CD4-positive, alpha-beta T cell treated with Interleukin-2 at 100 ng/mL for 4 hours (primary cell): ENCODE measurements around the gene IGSF9B.
"Not testable (repeated sequence)": the region's sequence is repeated elsewhere in the genome, so short reads cannot be mapped to it uniquely, and the experiment has no call there.

Source experiments
- DNase-seq: peaks from one replicate; pipeline ENCODE4 v3.0.0-alpha.2; 2020; ENCODE audit warnings: low spot score

The IGSF9B gene, protein sequence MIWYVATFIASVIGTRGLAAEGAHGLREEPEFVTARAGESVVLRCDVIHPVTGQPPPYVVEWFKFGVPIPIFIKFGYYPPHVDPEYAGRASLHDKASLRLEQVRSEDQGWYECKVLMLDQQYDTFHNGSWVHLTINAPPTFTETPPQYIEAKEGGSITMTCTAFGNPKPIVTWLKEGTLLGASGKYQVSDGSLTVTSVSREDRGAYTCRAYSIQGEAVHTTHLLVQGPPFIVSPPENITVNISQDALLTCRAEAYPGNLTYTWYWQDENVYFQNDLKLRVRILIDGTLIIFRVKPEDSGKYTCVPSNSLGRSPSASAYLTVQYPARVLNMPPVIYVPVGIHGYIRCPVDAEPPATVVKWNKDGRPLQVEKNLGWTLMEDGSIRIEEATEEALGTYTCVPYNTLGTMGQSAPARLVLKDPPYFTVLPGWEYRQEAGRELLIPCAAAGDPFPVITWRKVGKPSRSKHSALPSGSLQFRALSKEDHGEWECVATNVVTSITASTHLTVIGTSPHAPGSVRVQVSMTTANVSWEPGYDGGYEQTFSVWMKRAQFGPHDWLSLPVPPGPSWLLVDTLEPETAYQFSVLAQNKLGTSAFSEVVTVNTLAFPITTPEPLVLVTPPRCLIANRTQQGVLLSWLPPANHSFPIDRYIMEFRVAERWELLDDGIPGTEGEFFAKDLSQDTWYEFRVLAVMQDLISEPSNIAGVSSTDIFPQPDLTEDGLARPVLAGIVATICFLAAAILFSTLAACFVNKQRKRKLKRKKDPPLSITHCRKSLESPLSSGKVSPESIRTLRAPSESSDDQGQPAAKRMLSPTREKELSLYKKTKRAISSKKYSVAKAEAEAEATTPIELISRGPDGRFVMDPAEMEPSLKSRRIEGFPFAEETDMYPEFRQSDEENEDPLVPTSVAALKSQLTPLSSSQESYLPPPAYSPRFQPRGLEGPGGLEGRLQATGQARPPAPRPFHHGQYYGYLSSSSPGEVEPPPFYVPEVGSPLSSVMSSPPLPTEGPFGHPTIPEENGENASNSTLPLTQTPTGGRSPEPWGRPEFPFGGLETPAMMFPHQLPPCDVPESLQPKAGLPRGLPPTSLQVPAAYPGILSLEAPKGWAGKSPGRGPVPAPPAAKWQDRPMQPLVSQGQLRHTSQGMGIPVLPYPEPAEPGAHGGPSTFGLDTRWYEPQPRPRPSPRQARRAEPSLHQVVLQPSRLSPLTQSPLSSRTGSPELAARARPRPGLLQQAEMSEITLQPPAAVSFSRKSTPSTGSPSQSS (N-terminal part only)

DNA sequence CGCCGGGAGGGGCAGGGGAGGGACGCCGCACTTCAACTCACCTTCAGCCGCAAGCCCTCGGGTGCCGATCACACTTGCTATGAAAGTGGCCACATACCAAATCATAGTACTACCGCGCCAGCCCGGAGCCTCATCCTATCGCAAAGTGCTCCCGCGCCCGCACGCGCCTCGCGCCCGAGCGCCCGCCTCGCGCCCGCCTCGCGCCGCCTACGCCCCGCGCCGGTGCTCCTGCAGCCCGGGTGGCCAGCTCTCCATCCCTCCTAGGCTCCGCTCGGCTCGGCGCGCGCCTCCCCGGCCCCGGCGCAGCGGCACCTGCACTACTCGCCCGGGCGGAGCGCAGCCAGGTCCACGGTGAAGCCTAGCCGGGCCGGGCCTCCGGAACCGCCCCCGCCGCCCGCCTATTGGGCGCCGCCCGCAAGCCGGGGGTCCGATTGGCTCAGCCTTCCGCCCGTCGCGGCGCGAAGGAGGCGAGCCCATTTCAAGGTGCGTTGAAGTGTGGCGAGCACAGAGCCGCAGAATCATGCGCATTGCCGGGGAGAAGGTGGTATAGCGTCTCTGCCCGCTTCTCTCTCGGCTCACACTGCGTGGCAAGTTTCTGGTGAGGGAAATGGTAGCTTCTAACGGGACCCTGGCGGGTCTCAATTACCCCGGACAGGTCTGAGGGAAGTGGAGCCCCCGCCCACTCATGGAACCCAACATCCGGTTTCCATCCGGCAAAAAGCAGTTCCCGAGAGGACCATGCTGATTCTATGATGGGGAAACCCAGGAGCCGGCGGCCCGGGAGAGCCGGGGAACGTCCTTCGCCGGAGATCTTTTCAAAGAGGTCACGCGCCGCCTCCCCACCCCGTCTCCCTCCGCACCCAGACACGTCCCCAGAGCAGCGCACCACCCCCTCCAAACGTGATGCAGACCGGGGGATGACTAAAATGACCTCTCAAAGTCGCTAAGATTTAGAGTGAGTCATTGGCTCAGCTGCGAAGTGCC lies at the start of gene IGSF9B:
TSS of gene IGSF9B (minus strand) at position 319 of the 984 bp plus-strand sequence. CDS start at position 105, 214 bp downstream.
- peak; percentile 94 for DNase-seq

DNA sequence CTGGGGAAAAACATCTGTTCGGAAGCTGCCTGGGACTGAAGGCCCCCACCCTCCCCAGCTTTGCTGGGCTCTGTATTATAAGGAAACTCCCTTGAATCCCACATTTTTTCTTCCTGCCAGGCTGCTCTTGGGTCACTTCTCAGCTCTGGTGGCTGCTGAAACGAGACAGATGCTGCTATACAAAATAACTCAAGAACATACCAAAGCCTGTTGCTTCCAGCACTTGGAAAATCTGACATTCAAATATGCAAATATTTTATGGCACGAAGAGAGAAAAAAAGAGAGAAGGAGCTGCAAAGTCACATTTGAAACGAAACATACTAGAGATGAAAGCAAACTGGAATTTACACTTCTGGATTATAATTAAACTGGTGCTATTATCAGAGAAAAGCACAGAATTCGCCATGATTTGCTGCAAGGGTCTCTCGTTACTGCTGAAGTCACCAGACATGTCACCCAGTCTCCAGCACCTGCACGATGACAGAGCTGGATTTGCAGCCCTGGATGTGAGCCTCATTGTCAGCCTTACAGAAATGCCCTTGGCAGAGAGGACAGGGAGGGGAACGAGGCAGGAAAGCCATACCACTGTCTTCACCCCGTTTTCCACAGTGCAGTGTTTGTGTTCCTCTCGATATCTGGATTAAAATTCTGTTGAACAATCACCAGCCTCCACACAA lies 47.9 kb upstream of the IGSF9B start:
- DNase-seq: no peak

DNA sequence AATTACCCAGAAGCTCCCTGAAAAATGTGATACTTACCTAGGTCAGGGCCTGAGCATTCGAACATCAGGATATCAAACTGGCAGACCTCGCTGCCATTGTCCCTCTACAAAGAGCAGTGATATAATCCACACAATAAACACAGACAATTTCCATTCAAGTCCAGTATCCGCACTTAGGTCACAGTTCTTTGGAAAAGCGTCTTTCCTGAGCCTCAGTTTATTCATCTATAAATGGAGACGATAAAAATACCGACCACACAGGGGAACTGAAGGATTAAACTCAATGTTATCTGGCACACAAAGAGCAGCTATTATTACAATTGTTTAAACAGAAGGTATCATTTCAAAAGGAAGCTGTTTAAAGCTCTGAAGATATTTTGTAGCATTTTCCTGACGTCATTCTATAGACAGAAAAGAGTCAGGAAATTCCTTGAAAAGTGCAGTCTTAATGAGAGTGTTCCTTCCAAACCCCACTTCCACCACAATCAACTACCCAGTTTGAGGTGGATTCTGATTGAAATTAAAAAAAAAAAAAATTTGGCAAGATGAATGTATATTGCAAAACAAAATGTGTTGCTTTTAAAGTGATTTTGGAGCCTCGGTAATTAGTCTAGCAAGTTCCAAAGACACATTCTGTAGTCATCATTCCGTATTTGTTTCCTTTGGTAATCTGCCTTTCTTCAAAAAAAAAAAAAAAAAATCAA lies 47.2 kb upstream of the IGSF9B start:
- DNase-seq: no peak

DNA sequence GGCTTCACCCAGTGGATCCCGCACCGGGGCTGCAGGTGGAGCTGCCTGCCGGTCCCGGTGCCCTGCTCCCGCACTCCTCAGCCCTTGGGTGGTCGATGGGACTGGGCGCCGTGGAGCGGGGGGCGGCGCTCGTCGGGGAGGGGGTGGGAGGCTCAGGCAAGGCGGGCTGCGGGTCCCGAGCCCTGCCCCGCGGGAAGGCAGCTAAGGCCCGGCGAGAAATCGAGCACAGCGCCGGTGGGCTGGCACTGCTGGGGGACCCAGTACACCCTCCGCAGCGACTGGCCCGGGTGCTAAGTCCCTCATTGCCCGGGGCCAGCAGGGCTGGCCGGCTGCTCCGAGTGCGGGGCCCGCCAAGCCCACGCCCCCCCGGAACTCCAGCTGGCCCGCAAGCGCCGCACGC lies 46.1 kb upstream of the IGSF9B start:
- not testable (repeated sequence) for DNase-seq

DNA sequence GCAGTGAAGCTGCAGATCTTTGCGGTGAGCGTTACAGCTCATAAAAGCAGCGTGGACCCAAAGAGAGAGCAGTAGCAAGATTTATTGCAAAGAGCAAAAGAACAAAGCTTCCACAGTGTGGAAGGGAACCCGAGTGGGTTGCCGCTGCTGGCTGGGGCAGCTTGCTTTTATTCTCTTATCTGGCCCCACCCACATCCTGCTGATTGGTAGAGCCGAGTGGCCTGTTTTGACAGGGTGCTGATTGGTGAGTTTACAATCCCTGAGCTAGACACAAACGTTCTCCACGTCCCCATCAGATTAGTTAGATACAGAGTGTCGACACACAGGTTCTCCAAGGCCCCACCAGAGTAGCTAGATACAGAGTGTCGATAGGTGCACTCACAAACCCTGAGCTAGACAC lies 45.6 kb upstream of the IGSF9B start:
- not testable (repeated sequence) for DNase-seq

DNA sequence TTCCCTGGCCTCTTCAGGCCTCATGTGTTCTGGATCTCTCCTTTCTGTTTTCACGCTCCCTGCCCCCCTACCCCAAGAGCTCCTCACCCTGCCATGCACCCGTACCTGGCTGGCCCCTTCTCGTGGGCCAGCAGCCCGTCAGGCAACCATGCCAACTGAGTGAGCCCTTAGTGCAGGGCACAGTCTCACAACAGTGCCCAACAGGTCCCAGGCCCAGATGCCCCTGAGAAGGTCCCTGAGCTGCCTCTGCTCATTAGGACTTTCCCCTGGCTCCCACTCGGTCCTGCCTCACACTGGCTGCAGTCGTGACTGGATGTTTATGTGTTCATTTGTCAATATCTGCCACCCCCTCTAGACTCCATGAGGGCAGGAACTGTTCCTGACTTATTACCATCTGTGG lies 44.8 kb upstream of the IGSF9B start:
- no peak for DNase-seq

DNA sequence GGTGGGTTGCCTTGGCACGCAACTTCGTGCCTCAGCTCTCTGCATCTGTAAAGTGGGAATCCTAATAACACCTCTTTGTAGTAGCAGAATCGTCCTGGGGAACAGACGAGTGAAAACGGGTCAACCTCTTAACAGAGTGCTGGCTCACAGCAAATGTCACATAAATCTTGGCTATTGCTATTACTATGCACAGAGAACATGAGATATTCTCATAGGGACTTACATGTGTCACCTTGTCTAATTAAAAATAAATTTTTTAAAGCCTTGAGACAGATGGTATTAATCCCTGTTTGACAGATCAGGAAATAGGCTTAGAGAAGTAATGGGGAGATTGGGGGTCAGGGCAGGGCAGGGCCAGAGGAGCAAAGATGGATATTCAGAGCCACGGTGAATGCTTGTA lies 44.3 kb upstream of the IGSF9B start:
- no peak for DNase-seq

DNA sequence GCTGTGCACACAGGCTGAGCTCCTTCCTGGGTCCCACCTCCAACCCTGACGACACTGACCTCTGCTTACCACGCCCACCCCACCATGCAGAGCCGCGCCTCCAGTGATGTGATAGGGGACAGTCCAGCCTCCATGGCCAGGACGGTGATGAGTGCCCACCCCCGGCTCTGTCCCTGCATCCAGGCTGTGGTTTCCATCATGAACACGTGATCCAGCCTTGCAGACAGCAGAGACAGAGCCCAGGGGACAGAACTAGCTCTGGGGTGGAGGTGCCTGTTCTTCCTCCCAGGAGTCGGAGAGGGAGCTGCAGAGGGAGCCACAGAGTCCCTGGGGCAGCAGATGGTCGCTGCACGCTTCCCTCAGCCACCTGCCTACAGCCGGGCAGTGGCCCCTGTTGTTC lies 42.6 kb upstream of the IGSF9B start:
- DNase-seq: no peak

DNA sequence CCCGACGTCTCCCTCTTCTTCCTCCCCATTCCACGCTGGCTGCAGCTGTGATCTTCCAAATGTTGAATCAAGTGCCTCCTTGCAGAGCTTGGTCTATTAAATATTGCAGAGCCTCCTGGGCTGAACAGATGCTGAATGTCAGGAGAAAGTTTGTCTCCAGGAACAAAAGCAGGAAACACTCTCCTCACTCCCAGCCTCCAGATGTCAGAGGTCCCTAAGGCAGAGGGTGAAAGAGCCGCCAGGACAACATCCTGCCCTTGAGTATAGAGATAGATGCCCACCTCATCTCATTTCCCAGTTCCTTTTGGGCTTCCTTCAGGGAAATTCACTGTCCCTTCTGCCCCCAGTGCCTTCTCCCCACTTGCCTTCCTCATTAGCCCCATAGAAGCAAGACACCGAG lies 40.8 kb upstream of the IGSF9B start:
- DNase-seq: no peak

DNA sequence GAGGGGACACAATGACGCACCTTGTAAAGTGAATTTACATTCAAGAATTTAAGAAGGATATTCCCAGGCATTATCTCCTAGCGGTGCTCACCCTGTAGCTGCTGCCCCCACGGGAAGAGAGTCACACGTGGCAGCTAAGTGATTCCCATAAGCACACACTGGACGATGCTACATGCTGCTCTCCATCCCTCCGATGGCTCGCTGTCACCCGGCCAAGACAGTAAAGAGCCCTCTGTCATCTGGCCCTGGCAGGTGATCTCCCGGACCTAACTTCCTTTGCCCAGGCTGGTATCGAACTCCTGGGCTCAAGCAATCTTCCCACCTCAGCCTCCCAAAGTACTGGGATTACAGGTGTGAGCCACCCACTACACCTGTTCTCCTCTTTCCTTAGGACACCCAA lies 39.9 kb upstream of the IGSF9B start:
- no peak for DNase-seq

DNA sequence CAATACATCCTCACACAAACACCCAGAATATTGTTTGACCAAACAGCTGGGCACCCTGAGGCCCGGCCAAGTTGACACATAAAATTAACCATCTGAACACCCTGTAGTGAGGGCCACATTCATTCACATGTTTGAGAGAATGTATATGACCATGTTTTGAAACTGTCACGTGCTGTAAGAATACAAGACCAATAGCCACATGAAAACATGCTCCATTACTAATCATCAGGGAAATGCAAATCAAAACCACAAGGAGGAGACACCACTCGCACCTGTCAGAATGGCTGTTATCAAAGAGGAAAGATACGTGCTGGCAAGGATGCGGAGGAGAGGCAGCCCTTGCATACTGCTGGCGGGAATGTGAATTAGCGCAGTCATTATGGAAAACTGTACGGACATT lies 38.3 kb upstream of the IGSF9B start:
- no peak for DNase-seq

DNA sequence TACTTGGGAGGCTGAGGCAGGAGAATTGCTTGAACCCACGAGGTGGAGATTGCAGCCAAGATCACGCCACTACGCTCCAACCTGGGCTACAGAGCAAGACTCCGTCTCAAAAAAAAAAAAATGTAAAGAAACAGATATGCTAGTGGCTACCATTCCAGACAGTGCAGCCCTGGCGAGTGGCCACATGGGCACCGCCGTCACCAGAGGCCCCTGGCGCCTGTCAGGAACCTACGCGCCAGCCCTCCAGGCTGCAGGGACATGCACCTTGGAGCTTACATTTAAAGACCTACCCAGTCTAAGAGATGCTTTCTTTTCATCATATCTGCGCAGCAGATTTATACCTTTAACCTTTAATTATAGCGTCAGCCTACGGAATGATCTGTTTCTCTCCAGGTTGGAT lies 37.2 kb upstream of the IGSF9B start:
- DNase-seq: no peak

DNA sequence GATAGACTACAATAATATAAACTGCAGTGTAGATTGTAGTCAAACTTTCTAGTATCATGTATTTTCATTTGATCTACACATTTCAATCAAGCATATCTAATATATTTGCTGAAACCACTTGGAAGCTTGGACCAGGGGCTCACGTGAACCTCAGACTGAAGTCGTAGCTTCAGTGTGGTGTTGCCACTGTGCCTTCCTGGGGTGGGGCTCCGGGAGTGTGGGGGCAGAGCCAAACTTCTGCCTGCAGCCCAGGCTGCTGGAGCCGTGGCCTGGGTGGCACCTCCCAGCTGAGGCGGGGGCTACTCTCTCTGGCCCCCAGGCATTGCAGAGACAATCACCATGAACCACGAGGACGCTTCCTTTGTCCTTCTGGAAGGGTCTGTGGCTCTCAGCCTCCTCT lies 36.3 kb upstream of the IGSF9B start:
- no peak for DNase-seq

DNA sequence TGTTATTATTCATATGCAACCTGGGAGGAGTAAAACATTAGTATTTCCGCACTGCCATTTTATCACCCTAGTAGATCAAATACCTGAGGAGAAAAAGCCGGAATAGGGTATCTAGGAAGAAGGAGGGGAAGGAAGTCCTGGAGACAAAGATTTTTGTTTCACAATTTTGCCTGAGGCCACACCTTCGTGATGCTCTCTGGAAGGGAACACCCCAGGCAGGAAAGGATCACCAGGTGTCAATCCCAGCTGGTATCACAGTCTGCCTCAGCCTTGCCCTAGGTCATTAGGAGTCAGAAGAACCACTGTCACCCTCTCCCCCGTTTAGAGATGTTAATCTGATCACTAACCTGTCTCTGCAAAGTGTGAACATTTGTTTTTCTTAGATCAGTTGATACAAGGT lies 35.4 kb upstream of the IGSF9B start:
- DNase-seq: no peak

DNA sequence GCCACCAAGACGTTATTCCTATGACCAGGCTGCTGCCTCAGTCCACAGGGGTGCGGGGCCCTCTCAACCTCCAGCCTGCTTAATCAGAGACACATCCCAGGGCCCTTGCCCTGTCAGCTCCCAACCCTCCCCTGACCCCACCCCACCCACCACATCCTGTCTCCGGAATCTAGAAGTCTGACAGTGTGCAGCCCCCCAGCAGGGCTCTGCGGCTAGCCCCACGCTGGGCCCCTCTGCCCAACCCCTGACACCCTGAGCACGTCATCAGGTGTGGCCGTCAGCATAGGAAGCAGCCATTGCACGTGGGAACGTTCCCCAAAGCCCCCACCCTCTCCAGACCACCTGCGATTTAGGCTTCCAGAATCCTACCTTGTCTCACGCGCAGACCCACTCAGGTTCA lies 34.3 kb upstream of the IGSF9B start:
- DNase-seq: no peak

DNA sequence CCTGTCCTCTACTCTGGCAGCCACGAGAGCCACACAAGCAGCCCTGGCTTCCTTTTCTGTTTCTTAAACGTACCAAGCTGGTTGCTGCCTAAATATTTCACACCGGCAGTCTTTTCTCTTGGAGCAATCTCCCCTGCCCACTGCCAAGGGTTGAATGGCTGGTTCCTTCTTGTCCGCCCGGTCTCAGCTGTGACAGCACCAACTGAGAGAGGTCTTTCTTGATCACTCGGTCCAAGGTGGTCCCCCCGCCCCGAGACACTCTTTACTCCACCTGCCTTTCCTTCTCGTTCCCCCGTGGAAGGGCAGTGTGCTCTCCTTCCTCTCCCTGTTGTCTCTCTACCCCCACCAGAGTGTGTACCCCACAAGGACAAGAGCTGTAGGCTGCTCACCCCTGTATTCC lies 33.7 kb upstream of the IGSF9B start:
- DNase-seq: no peak

DNA sequence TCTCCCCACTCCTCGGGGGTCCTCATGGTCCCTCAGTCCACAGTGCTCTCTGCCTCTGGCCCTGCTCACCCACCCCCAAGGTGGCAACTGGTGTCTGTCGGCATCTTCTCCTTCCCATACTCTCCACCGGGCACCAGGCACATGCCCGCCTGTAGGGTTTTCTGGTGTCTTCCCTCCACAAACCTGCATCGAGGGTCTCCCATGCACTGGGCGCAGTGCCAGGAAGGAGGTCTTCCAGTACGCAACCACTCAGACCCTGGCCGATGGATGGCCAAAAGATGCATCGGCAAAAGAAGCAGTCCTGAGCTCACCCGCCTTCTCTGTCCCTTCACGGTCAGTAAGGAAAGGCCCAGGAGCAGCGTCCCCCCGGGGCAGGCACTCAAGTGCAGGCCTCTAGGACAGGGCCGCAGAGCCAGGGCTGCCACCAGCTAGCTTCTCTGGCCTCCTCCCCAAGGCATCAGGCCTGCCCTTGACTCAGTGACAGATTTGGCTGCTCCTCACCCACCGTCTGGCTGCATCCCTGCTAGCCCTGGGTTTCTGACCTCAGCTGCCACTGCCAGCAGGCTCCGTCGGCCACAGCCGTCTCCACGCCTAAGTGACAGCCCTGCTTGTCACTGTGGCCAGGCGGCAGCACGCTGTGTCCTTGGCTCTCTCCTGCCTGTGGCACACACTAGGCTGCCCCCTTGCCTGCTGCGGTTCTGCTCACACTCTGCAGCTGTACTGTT lies 32.1 kb upstream of the IGSF9B start:
- DNase-seq: no peak

DNA sequence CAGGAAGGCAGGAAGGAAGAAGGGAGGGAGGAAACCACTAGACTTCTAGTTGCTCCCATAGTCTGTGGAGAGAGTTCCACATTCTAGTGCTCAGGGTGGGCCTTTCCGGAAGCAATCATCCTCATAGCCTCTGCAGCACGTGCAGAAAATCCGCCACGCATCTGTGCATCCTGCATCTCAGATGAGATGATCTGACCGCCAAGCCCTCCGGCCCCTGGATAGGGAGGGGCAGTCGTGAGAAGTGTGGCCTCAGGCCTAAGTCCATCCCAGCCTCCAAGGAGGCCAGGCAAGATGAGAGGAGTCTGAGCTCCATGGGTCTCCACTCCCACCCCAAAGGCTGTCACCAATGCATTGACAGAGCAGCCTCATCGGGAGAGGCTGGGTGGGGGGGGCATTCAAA lies 30.4 kb upstream of the IGSF9B start:
- DNase-seq: no peak
